ENCODE results near the gene C1QL2.

The C1QL2 gene

DNA sequence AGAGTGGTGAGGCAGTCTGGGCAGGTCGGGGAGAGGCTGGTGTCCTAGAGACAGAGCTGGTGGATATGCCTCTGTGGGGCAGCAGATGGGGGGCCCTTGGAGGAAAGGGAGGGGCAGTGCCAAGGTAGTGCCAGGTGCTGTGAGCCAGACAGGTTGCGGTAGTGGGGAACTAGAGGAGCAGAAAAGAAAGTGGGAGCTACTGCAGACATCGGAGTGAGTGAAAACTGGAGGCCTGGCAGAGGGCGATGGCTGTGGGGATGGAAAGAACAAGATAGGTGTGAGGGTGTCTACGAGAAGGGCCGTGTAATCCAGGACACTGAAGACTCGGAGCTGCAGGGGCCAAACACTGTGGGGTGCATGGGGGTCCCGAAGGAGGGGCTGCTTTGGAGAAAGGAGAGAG lies 21.7 kb downstream of the C1QL2 start:
- DNase-seq = no peak

DNA sequence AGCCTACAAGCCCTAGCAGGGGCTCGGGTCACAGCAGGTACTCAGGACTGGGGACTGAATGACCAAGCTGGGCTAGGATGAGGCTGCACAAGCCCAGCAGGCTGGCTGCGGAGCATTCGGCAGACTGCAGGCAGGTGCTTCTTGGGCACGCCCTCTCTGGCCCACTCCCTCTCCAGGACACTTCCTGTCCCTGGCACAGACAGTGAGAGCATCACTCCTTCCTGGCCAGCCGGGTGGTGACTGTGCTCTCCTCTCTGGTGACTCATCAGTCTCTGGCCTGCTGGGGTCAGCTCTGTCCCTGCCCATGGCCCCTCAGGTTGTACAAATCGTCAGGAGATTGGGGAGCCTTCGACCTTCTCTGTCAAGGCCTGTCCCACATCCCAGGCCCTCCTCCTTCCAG lies 22.5 kb downstream of the C1QL2 start:
- no peak for DNase-seq

DNA sequence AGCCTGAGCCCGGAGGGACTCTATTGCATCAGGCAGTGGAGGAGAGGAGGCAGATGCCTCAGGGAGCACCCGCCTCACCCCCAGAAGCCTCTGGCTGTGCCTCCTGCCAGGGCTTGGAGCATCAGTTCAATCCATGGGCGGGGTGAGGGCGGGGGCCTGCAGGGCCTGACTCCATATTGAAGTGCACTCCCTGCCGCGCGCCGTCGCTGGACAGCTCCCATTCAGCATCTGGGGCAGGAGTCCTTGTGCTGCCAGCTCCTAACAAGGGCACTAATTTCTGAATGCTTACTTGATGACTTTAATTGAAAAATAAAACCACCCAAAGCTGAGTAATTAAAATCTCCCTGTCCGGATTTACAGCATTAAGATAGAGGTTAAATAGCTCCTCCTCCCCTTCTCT lies 23.8 kb downstream of the C1QL2 start:
- DNase-seq = no peak

DNA sequence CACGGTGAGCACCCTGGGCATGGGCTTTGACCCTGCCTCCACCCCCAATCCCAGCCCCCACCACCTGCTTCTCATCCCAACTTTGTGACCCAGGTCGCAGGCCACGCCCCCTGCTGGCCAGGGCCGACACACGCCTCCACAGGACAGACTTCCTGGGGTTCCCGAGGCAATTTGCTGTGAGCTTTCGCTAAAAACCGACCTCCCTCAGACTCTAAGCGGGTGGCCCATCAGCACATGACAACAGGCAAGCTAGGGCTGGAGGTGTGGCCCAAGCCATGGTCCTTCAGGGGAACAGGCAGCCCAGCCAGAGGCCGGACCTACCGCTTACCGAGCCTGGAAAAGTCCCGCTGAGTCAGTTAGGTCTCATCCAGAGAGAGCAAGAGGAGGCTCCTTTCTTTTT lies 31.9 kb downstream of the C1QL2 start:
- DNase-seq = peak; percentile 34

DNA sequence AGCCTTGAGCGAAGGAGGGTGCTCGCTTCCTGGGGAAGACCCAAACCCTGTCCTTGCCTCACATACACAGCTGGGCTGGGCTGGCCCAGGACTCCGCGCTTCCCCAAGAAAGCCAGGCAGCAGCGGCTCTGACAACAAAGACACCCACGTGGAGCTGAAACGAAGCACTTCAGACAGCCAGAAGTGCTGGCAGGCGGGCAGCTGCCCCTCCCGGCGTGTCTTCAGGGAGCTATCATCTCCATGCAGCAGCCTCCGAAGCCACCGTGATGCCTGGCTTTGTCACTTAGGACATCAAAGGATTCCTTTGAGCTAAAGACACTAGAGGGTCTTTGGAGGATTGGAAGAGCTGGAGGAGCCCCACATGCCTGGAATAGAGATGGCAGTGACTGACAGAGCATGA lies 35.2 kb downstream of the C1QL2 start:
- no peak for DNase-seq

DNA sequence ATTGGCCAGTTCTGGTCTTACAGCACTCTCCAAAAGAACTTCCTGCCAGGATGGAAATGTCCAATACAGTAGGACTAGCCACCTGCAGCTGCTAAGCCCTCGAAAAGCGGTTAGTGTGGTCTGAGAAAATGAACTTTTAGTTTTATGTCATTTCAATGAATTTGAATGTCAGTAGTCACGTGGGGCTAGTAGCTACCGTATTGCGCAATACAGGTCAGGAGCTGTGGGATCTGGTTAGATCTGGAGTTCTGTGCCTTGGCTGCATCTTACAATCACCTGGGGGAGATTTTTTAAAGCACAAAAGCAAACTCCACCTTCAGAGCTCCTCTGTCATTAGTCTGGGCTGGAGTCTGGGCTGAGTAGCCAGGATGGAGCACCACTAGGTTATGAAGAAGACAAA lies 35.9 kb downstream of the C1QL2 start:
- DNase-seq = no peak

DNA sequence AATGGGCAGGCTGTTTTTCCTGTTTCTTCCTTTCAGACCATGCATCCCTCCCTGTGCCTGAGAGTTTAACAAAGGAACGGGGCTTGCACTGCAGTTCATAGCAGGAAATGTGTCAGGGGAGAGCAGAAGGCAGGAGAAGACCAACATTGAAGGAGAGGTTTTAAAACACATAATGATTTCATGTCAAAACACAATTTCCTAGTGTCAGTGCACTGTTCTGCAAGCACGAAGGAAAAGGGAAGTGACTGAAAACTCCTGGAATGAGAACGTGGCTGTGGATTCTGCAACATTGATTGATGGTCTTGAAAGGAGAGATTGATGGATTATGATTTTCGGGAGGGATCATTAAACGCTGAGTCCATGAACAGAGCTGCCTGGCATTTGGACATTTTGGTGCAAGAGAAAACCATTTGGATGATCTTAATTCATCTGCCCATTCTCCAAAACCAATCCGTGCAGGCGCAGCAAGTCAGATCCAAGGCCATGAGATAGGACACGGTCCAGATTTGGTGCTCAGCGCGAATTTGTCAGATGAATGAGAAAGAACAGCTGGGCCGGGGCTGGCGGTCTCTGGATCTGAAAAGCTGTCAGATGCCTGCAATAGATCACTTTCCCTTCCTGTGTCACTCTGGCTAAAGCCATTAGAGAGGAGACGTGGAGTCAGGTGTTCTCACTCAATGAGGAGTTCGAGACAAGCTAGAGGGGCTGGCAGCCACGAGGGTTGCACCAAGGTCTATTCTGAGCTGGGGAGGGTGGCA lies 38.4 kb downstream of the C1QL2 start:
- DNase-seq = no peak

DNA sequence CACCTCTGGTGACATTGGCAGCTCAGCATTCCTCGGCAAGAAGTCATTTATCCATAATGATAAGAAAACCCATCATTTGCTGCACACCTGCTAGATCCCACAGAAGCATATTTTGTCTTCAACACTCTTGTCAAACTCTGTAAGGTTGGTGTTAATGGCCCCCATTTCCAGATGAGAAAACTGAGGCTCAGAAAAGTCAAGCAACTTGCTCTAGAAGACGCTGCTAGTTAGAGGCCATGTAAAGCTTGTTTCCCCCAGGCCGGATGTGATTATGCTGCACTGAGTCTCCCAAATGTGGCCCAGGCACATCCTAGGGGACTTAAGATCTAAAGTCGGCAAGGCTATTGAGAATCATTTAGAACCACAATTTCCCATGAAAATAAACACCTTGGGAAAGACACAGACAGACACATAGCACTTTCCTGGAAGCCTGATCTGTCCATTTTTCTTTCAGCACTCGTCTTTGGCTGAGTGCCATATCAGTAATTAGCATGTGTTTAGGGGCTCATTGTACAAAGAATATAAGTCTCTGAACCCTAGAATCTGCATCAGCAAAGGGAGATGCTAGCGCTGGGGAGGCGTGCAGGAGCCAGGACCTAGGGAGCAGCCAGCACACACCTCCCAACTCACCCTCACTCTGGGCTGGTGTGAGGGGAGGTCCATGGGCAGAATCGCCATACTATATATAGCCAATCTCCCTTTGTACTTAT lies 39.3 kb downstream of the C1QL2 start:
- DNase-seq = no peak

DNA sequence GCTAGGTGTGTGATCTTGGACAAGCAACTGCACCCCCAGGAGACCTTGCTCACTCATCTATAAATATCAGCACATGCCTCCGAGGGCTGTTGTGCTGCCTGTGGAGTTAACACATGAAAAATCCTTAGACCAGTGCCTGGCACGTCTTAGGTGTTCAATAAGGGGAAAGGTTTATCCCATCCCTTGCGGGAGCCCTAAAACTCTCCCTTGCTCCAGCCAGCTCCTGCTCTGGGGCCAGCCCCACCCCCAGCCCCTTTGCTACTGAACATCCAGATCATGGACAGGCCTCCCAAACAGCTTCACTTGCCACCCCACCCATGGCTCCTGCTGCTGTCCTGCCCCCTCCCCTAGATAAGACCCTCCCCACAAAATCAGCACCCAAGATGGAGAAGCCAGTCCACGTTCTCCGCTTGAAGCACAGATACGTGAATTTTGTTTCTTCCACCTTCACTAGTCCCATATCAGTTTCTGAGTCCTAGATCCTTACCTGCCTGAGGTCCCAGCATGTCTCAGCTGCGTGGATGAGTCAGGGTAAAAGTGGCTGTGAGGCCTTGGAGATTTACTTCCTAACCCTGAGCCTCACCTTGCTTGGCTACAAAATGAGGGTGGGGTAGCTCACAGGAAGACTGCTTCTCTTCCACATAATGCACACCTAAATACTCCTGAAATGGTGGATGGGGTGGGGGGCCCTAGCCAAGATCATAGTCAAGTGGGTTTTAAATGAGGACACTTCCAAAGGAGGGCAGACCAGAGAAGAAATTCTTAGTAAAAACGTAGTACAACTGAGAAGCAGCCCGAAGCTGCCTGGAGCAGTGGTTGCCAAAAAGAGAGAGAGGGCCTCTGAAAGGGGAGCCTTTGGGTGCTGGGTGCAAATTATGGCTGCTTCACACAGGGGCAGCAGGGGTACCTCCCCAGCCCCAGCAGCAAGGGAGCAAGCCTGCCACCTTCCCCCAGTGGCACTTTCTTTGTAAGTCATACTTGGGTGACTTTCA lies 40.4 kb downstream of the C1QL2 start:
- no peak for DNase-seq

DNA sequence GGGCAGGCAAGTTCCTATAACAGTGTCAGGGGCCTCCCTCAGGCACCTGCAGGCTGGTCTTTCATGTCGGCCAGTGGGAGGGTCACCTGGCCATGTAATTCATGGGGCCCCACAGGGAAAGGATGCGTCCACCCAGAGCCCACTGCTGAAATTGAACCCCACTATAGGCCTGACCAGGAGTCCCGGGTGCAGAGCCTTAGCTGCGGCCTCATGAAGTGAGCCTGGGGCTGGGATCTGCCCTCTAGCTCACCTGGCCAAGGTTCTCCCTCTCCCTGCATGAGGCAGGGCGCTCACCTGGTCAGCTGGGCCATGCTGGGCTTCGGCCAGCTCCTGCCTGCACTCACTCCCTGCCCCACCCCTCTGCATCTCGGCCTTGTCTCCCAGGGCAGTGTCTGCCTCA lies 41.1 kb downstream of the C1QL2 start:
- DNase-seq = no peak

DNA sequence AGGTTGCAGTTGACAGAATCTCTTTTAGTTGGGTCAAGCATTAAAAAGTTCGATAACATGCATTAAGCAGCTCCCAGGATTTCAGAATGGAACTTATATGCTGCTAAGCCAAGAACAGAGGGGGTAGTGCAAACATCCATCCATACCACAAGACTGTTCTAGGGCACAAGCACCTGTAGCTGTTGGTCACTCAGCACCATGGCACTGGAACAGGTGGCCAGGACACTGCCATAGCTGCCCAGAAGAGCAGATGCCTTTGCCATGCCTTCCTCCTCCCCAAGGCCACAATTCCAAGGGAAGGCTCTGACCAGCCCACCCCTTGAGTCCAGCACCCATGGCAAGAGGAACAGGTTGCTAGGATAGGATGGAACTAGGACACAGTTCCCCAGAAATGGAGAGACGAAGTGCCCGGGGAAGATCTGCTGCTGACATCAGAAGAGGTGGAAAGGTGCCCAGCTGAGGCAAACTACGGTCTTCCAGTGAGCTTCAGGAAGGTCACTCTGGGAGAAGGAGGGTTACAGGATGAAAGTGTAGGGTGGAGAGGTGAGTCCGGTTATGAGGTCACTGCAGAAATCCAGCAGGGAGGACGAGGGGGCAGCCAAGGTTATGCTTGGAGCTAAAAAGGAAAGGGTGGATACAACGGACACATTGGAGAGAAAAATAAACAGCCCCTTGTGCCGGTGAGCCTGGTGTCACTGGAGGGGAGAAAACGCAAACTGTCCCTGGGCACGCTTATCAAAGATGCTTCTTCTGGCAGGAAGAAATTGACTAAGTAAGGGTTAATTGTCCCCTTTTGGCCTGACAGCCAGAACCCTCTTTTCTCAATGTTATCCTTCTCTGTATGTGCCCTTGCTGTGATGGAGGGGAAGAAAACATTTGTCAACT lies 41.9 kb downstream of the C1QL2 start:
- DNase-seq = no peak

DNA sequence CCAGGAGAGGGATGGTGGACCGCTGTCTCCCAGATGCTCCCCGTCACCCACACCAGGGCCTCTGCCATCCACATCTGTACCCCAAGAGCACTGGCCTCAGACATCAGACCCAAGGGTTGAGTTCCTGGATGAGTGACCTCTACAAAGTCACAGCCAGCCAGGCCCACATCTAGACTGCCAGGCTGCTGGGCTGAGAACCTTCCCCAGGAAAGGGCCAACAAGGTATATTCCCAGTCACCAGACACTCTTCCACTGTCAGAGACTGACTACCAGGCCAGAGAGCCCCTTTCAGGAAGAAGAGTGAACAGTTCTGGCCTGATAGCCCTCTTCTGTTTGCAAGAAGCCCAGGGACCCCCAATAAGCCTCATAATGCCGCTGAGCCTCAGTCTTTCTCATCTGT lies 44.3 kb downstream of the C1QL2 start:
- no peak for DNase-seq

DNA sequence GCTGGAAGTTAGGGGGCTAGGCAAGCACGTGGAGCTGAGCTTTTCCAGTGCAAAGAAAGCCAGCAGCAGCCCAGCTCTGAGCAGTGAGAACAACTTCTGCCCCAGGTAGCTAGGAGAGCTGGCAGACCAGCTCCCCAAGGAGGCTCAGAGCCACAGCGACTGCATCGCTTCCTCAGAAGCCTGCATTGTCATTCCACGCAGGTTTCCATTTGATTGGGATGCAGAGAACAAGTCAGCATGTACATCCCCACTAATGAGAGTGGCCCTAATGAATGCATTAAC lies 45.1 kb downstream of the C1QL2 start:
- DNase-seq = no peak

DNA sequence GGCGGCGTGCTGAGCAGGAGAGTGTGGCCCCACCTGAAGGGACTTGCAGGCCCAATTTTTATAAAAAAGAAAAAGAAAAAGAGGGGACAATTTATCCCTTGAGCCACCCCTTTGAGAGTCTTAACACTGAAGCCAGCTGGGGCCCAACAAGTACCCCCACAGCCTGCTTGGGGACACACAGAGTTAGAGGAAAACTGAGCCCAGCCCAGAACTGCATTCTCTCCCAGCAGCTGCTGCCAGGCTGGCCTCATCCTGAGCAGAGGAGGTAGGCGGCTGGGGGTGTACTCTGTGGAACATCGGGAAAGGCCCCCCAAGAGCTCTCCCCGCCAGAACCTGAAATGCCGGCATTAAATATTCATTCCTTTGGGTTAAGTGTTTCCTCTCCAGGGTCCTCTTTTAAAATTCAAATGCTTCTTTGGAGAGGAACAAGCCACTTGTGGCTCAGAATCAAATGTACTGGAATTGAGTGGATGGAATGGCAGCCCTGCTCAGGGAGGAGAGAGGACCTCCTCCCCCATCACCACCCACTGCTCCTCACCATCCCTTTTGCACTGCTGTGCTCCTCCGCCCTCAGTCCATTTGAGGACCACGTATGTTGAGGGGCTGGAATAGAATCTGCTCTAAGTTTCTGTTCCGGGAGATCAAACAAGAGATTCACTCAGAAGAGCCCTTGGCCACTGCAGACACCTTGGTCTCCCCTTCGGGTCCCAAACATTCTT lies 45.6 kb downstream of the C1QL2 start:
- DNase-seq = no peak

DNA sequence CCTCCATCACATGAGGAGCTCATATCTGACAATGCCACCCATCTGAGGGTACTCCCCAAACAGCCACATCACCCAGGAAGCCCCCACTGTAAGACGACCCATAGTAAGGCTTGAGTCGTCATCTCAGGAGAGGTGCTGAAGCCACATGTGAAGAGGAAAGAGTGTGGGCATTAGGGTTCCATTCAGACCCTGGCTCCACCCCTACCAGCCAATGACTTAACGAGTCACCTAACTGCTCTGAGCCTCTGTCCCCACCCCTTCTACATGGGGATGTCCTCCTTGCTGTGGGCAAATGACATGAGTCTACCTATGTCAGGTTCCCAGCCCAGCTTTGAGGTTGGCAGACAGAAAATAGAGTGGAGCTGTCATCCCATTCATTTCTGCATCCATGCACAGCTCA lies 46.3 kb downstream of the C1QL2 start:
- DNase-seq = no peak

DNA sequence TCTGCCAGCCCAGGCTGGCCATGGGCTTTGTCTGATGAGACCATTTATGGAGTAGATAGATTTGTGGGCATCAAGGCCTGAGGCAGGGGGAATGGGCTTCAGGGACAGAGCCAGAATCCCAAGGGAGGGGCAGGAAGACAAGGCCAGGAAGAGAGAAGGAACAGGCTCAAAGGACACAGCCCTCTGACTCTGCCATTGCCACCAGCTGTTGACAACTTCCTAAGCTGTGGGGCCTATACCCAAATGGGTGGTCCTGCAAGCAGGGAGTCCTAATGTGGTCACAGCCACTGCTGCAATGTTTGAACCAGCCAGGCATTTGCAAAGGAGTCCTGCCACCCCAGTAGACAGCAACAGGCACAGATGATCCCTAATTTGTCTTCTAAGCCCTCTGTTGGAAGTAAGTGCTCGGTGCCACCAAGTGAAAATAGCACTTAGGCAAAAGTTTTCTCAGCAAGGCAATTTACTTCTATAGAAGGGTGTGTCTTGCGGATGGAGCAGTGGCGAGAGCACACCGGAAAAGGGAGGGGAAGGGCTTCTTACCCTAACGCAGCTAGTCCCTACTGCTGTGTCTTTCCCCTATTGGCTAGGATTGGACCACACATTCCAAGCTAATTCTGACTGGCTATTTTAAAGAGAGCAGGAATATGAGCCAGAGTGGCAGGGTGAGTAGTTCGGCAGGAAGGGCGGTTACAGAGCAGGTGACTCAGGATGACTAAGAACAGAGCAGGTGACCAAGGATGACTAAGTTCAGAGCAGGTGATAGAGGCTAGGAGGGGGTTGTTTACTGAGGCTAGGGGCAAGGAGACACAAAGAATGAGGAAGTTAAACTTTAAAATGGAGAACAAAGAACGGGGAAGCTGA lies 47.2 kb downstream of the C1QL2 start:
- DNase-seq = no peak

DNA sequence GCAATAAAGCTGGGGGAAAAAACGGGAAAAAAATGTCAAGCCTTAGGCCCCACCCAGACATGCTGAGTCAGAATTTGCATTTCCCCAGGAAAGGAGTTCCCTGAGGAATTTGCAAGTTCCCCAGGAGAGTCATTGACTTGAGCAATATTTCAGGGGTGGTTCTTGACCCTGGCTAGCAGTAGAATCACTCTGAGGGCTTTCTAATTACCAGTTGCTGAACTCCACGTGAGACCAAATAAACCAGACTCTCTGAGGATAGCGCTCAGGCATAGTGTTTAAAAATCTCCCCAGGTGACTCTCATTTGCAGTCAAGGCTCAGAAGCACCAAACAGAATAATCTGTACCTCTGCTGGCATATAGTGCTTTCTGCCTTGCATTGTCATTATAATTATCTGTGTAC lies 48.7 kb downstream of the C1QL2 start:
- no peak for DNase-seq

DNA sequence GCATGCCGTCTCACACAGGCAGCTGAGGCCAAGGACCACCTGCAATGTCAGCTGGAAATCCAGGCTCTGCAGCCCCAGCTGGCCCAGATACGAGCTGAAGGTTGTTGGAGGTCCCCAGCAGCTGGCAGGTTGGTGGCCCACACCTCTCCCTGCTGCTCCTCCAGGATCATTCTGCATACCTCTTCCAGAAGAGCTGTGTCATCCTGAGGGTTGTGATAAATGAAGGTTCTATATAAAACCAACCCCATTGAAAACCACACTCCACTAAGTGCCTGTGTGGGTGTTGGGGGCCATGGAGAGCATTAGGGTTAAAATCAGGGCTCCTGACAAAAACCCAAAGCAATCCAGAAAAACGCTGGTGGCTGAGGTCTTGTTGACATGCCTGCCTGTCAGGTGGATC lies 50.4 kb downstream of the C1QL2 start:
- no peak for DNase-seq

DNA sequence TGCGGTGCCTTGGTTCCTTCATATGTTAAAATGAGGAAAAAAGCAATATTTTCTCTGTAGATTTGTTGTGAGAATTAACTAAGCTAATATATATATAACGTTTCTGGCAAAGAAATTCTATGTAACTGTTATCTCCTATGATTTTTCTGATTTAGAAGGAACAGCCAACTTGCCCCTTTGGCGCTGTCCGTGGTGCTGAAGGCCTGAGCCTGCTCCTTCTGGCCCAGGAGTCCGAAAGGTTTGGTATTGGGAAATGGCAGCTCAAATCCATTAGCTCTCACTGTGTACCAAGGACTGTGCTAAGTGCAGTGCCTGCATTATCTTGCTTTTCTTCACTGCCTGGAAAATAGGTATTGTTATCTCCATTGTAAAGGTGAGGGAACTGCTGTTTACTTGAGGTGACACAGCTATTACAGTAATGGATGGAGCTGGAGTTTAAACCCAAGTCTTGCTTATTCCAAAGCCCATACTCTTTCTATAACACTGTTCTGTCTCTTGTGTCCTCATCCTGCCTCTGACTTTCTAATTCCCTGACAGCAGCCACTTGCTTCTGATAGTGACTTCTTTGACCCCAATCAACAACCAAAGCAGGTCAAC lies 52.2 kb downstream of the C1QL2 start:
- peak; percentile 16 for DNase-seq

Data from stimulated activated CD4-positive, alpha-beta T cell treated with anti-CD3 and anti-CD28 coated beads, Interleukin-4, amount 100 ng/mL, for 1 hour (primary cell).